Testis (tissue), 3 donors: ENCODE data around the gene ATXN1L. TPM values are rescaled to one million over a fixed set of nuclear protein-coding genes. Genes with fewer than 3 reads are reported as not detected.

Experiments used
- DNase-seq: peaks from one replicate; pipeline ENCODE4 v3.0.0-alpha.2; 2019
- H3K27ac ChIP-seq, 2 donors: fragments of 200-600 bp; sonication (generic); one replicate each; pipeline ENCODE4 v1.5.1; 2019
- H3K27me3 ChIP-seq: fragments of 200-600 bp; sonication (generic); one replicate; pipeline ENCODE4 v1.5.1; 2019
- H3K36me3 ChIP-seq: fragments of 200-600 bp; sonication (generic); one replicate; pipeline ENCODE4 v1.5.1; 2017; ENCODE audit warnings: low read depth; ENCODE audit errors: missing control alignments
- H3K4me1 ChIP-seq: fragments of 200-600 bp; sonication (generic); one replicate; pipeline ENCODE4 v1.5.1; 2019
- H3K4me3 ChIP-seq, 2 donors: fragments of 200-600 bp; sonication (generic); one replicate each; pipeline ENCODE4 v1.5.1; 2017 to 2019
- H3K9me3 ChIP-seq: fragments of 200-600 bp; sonication (generic); one replicate; pipeline ENCODE4 v1.5.1; 2017
- CTCF ChIP-seq, 3 experiments: fragments of 450-650 bp in 2 of 3; fragments of 200-600 bp in 1 of 3; sonication (generic) in 1 of 3; IDR thresholded peaks; one replicate each; pipeline ENCODE4 v1.5.1; 2016 to 2019; ENCODE audit warnings: antibody characterized with exemption in 3 of 3, mild to moderate bottlenecking in 2 of 3, moderate library complexity in 1 of 3
- POLR2A ChIP-seq: fragments of 450-650 bp; IDR thresholded peaks from one replicate; pipeline ENCODE4 v1.6.1; 2017; ENCODE audit warnings: antibody characterized with exemption, mild to moderate bottlenecking, moderate library complexity
- WGBS, 2 donors: methylation state at CpG; one replicate each; pipeline ENCODE4 v1.1.5; 2018; 5-methylcytosine and 5-hydroxymethylcytosine counted together
- intact Hi-C: fragments of 100-400 bp; cut with DNase I; formaldehyde crosslinking; loops from one replicate; pipeline ENCODE4 v1.15.1; 2023; ENCODE audit warnings: low total_unique reads
- polyA plus RNA-seq: library from polyadenylated mRNA; stranded (reverse); fragments of 350-450 nt; fragmentation: Illumina TruSeq; extraction: RNeasy Lipid Tissue Mini Kit (QIAGEN cat#74804); gene quantifications from one replicate; pipeline ENCODE4 v1.2.3, GENCODE V29; 2014; ENCODE audit warnings: low read depth, low replicate concordance; ENCODE audit not compliant: insufficient read depth
- total RNA-seq, 2 donors: library from RNA; depleted of rRNA; stranded (reverse); fragments of >200 nt; gene quantifications; one replicate each; pipeline ENCODE4 v1.2.3, GENCODE V29; 2016

Gene ATXN1L
- total and polyA plus RNA-seq, 3 donors from 2014 or later, result 36.1 to 39.3 (median 36.8) TPM

DNA sequence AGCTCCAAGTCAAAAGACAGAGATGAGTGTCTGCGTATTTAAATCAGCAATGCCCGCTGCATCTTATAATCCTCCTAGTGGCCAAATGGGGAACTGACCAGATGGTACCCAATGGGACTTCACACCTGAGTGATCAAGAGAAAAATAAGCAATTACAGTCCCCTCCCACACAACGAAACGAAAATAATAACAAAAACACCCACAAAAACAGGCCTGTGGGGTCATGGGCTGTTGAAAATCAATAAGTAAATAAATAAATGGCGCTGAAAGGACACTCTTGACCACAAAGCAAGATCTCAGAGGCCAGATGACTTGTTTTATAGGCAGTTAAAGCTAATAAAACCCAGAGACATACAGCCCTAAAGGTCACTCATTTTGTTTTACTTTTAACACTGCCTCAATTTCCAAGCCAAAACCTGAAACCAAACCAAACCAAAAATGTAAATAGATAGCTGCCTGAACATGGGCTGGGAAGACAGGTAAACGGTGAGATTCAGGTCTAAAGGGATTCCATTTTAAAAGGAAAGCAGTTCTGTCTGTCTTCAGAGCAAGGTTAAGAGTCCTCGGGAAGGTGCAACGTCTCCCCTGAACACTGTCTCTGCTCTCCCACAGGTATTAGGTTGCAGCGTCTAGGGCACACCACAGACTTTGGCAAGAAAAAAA is 36.9 kb downstream of the ATXN1L start:
- H3K4me3 ChIP-seq, result peak overlapping the region; percentile 93 to 98
- peak; percentile 87 for DNase-seq
- 3 to 9% methylated on average over 9 of the region's 9 CpGs for WGBS, 2 donors
- H3K9me3 ChIP-seq, result no peaks in the 10 kb centered on the region
- no peaks in the 10 kb centered on the region for H3K27me3 ChIP-seq
- intact Hi-C loops, result no loop called here
- no peaks in the 10 kb centered on the region for H3K36me3 ChIP-seq
- H3K27ac ChIP-seq, result peak overlapping the region; percentile 94 to 97
- TF ChIP-seq CTCF (IDR thresholded peaks at IDR 0.05) (peak; percentile 78 to 96 (median 89)), POLR2A (no peak)
- H3K4me1 ChIP-seq, result peaks cover 11% of the 10 kb centered on the region

DNA sequence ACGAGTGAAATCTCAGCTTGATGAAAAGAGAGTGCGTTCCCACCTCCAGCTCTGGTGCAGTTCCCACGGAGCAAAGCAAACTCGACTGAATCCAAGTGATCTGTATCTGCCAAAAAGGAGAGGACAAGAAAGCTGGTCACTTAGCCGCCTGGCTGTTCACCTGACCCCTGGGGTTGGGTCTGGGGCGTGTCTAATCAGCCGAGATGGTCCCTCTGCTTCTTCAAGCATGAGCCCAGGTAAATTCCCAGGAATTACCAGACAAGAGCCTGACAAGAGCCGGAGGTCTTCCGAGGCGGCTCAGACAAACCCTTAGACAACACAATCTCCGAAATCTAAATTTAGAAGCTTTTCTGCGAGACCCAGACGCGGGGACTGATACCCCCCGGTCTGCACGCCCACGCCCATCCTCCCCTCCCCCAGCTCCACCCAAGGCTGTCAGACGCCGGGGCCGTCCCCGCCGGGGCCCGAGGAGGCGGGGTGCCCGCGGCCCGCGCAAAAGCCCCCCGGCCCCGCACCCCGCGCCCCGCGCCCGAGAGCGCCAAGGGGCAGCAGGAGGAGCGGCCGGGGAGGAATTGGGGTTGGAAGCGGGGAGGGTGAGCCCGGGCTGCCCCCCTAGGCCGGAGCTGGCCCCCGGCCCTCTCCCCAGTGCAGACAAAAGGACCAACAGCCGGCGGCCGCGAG is 37.5 kb downstream of the ATXN1L start:
- 0 to 2% methylated on average over 5 to 42 of the region's 46 CpGs for WGBS, 2 donors
- peaks cover 11% of the 10 kb centered on the region for H3K4me1 ChIP-seq
- H3K36me3 ChIP-seq, result no peaks in the 10 kb centered on the region
- no peak for TF ChIP-seq CTCF (IDR thresholded peaks at IDR 0.05)
- no peak for TF ChIP-seq POLR2A
- intact Hi-C loops, result no loop called here
- no peaks in the 10 kb centered on the region for H3K9me3 ChIP-seq
- DNase-seq, result peak; percentile 54
- H3K27me3 ChIP-seq, result no peaks in the 10 kb centered on the region
- H3K27ac ChIP-seq, result peak overlapping the region; percentile 94 to 97
- H3K4me3 ChIP-seq, result peak overlapping the region; percentile 93 to 98

GRCh38 chr16:71883849-71884638 is 38.3 kb downstream of the ATXN1L start, which contains the start of gene ZNF821:
Gene ZNF821 (minus strand): TSS chr16:71884182. CDS start chr16:71879946, 4,236 bp downstream.
- TF ChIP-seq POLR2A (no peak), CTCF (IDR thresholded peaks at IDR 0.05) (peak; percentile 29 to 56 (median 34))
- 0 to 1% methylated on average over 43 to 83 of the region's 85 CpGs for WGBS, 2 donors
- Histone ChIP-seq H3K27me3 (no peaks in the 10 kb centered on the region), H3K4me1 (peaks cover 11% of the 10 kb centered on the region), H3K4me3 (peak within 1 kb of the TSS; percentile 93 to 98), H3K36me3 (no peaks in the 10 kb centered on the region), H3K27ac (peak within 1 kb of the TSS; percentile 94 to 97), H3K9me3 (no peaks in the 10 kb centered on the region)
- DNase-seq, result peak; percentile 89
- intact Hi-C loops, result no loop called here

- TF ChIP-seq CTCF (IDR thresholded peaks at IDR 0.05) (no peak), POLR2A (no peak)
- Histone ChIP-seq H3K36me3 (no peaks in the 10 kb centered on the region), H3K4me3 (no peak overlapping the region), H3K9me3 (no peaks in the 10 kb centered on the region), H3K4me1 (peaks cover 11% of the 10 kb centered on the region), H3K27me3 (no peaks in the 10 kb centered on the region), H3K27ac (no peak overlapping the region)
- DNase-seq, result no peak
- 52 to 53% methylated on average over 4 of the region's 4 CpGs for WGBS, 2 donors
- intact Hi-C loops, result no loop called here
Measured at GRCh38 chr16:71885261-71885650, 39.5 kb downstream of the ATXN1L start.
